Activated effector memory CD4-positive, alpha-beta T cell treated with Interleukin-2 at 50 U/mL for 16 hours (primary cell): Measurements from ENCODE around the gene FAM234B.
A peak's percentile ranks its signal among the peaks of the same experiment; 100 is the strongest.

Experiments
- DNase-seq: peaks from one replicate; pipeline ENCODE4 v3.0.0-alpha.2; 2020

The FAM234B gene, protein sequence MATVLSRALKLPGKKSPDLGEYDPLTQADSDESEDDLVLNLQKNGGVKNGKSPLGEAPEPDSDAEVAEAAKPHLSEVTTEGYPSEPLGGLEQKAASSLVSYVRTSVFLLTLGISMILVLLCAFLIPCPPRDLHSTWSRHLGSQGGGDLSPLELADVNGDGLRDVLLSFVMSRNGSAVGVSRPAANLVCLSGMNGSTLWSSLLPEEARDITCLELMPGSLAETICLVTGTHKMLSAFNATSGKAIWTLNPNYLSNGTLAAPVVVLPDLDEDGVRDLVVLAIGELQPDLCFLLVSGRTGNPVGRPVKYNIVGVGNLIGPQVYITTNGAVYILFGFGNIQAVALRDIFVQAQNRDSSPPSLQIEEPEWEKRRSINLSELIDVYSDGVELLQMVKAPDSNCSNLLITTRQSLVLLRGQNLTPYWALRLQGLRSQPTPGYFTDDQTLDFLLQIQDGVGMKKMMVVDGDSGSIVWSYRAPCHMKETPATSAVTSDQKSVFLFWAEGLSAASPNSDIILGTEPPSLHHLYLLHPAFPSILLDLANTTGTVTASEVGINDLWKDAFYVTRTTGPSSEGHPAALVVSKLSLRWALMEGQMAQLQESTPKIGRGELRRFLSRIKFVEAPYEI

DNA sequence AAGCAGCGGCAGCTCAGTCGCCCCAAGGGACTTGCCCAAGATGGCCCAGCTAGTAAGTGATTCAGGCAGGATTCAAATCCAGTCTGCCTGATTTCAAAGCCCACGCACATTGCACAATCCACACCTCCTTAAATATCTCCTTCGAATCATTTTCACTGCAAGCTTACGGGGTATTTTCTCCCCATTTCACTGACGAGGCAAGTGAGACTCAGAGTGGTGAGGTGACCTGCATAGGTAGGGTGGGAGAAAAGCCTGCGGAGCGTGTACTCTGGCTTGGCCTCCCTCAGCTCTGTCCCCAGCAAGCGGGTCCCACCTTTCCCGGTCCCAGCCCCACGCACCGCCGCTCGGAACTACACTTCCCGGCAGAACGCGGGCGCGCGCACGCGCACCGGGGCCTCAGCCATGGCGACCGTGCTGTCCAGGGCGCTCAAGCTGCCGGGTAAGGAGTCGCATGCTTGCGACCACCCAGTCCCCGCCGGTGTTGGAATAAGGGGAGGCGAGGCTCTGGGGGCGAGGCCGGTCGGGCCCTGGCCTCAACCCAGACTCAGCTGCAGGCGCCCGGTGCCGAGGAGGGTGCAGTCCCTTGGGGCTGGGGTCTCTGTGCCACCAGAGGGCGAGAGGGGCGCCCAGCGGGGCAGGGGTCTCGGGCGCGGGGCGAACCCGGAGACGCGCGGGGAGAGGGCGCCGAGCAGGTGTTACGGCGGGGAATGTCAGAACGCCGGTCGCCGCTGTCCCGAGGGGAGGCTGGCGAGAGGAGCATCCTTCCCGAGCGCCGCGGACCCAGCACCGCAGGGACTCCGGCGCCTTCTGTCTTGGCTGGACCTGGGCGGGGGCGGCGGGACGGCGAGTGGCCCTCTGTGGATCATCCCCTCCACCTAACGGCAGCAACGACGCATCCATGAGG lies at the start of gene FAM234B:
Gene FAM234B (plus strand): TSS at position 380 of the 904 bp plus-strand sequence. CDS start 23 bp downstream, at position 403.
- DNase-seq: peak; percentile 59

DNA sequence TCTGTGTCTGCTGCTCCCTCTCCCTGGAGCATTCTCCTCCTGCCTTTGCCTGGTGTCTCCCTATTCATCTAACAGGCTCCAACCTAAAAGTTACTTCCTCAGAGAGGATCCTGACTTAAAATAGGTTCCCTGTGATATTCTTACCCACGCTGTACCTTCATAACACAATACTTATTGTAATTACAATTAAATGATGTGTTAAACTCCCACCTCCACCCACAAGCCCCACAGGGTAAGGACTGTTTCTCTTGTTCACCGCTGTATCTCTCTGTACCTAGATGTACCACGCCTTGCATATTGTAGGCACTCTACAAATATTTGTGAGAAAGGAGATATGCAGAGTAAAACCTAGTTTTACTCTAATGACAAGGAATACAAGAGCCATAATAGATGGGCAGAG lies 49.1 kb upstream of the FAM234B start:
- DNase-seq: no peak

GRCh38 chr12:12996209-12996608 lies 48.0 kb upstream of the FAM234B start:
- DNase-seq: no peak

DNA sequence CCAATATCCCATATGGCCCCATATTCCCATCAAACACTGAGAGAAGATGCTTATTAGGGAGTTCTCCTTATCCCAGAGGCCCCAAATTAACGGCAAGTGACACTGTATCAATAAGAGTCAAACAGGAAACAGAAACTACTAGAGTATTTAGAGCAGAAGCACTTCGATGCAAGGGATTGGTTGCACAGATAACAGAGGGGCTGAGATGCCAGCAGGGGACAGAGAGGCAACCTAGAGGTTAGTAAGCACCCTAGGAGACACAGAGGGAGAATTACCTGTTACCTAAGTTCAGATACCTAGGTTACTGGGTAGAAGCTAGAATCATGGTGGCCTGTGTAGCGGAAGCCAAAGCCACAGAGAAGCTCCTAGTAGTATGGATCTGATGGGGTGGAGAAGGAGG lies 47.0 kb upstream of the FAM234B start:
- no peak for DNase-seq

DNA sequence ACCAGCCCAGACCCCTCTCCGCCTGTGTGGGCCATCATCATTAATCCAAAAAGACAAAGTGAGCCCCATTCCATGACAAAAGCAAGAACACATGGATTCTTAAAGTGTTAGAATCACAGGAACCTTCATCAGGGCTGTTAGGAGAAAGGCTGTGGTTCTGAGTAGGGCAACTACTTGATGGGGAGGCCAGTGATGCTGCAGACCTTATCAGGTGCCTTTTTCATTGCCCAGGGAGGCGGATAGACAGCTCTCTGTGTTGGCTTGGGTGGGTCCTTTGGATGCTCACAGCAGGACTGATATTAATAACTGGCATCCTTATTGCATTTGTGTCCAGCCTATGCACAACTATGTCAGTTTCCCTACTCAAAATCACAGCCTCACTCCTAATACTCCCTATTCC lies 46.4 kb upstream of the FAM234B start:
- no peak for DNase-seq

GRCh38 chr12:12998248-12998647 lies 45.9 kb upstream of the FAM234B start:
- DNase-seq: no peak

GRCh38 chr12:12999271-12999958 lies 44.8 kb upstream of the FAM234B start:
- no peak for DNase-seq

DNA sequence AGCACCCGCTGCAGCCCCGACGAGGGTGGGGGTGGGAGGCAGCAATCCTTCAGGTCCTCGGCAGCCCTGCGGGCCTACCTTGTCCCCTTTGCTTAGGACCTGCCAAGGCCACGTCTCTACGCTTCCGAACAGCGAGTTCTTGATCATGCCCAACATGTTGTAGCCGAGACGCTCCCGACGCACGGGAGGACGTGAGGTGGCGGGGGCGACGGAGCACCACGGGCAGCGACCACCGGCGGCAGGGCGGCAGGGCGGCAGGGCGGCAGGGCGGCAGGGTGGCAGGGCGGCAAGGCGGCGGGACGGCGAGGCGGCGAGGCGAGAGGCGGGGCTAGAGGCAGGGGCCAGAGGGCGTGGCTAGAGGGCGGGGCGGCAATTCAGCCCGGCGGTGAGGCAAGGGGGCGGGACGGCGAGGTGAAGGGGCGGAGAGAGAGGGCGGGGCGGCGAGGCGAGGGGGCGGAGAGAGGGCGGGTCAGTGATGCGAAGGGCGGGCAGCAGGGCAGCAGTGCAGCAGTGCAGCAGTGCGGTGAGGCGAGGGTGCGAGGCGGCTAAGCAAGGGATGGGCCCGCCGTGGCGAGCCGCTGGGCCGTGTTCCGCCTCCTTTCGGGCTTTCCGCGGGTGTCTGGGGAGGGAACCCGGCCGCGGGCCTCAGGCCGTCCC lies 44.1 kb upstream of the FAM234B start, which contains the start of gene HEBP1:
Gene HEBP1 (minus strand): TSS at position 307 of the 657 bp plus-strand sequence. CDS start 151 bp downstream, at position 156.
- peak; percentile 94 for DNase-seq

- DNase-seq: no peak
These were observed 43.6 kb upstream of the FAM234B start for GRCh38 chr12:13000616-13000924.

GRCh38 chr12:13000925-13001774 lies 43.0 kb upstream of the FAM234B start:
- peak; percentile 17 for DNase-seq

- DNase-seq: no peak
These were observed 42.5 kb upstream of the FAM234B start for GRCh38 chr12:13001775-13002040.

DNA sequence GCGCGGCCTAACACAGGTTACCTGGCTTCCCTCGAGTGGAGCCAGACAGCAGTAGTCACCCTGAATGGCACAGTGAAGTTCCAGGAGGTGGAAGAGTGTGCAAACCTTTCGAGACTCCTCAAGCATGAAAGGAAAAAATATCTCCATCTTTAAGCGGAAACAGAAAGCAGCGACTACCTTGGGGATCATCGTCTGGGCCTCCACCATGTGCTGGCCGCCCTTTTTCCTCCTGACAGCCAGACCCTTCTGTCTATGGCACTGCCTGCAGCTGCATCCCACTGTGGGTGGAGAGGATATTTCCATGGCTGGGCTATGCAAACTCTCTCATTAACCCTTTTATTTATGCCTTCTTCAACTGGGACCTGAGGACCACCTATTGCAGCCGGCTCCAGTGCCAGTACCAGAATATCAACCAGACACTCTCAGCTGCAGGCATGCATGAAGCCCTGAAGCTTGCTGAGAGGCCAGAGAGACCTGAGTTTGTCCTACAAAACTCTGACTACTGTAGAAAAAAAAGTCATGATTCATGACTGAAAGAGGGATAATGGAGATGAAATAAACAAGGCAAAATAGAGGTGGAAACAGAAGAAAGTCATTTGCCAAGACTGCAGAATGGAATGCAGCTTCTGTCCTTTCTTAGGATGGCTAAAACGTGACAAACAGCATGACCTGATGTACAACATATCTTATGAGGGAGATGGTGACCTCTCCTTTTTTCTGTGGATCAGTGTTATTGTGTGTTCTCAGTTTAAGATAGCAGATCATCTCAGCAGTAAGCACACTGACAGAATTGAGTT lies 41.7 kb upstream of the FAM234B start:
- DNase-seq: no peak

- no peak for DNase-seq
These were observed 39.8 kb upstream of the FAM234B start for GRCh38 chr12:13004361-13004760.

- DNase-seq: no peak
These were observed 39.2 kb upstream of the FAM234B start for GRCh38 chr12:13004986-13005385.

- no peak for DNase-seq
These were observed 38.5 kb upstream of the FAM234B start for GRCh38 chr12:13005649-13006048.

DNA sequence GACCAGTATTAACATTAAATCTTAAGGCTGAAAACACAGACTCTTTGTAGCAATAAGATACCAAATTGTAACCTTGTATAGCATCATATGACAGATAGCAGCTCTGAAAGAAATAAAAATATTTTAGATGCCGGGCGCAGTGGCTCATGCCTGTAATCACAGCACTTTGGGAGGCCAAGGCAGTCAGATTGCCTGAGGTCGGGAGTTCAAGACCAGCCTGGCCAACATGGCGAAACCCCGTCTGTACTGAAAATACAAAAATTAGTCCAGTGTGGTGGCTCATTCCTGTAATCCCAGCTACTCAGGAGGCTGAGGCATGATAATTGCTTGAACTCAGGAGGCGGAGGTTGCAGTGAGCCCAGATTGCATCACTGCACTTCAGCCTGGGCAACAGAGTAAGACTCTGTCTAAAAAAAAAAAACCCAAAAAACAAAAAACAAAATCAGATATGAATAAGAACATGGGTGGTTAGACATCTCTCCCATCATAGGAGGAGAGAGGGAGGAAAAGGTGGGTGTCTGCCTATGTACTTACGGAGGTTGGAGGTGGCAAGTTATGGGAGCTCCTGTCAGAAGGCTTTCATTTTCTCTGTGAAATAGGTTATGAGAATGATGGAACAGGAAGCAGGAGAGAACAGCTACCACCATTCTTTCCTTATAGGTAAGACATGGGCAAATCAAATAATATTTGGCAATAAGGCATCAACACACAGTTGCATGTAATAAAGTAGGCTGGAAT lies 36.5 kb upstream of the FAM234B start:
- no peak for DNase-seq

- no peak for DNase-seq
These were observed 35.3 kb upstream of the FAM234B start for GRCh38 chr12:13008741-13009380.

DNA sequence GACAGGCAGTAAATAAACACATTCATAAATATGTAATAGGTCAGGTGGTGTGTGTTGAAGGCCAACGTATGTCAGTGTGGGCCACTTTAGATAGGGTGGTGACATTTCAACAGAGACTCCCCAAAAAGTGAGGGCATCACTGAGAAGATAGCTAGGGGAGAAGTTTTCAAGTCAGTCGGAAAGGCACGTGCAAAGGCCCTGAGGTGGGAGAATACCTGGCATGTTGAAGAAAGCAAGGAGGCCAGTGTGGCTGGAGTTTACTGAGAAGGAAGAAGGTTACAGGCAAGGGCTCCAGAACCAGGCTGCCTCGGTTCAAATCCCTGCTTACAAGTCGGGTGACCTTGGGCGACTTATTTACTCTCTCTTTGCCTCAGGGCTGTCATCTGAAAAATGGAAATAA lies 33.1 kb upstream of the FAM234B start:
- DNase-seq: no peak

- DNase-seq: no peak
These were observed 21.3 kb upstream of the FAM234B start for GRCh38 chr12:13022851-13023271.
